GM12891 (cell line): Measurements from ENCODE around the gene CRAMP1.

Experiments
- DNase-seq: peaks from one replicate; pipeline ENCODE4 v3.0.0; 2011; ENCODE audit warnings: low spot score; ENCODE audit not compliant: insufficient read length
- FAIRE-seq: peaks from 2 replicates; lab custom pipeline; 2011; peaks lifted over from hg19 to GRCh38; lab: Jason Lieb, UNC
- PAX5 ChIP-seq: IDR thresholded peaks from 2 replicates; pipeline ENCODE4 v1.6.1; 2011; ENCODE audit warnings: low read length, moderate library complexity, mild to moderate bottlenecking; ENCODE audit not compliant: insufficient read depth, severe bottlenecking
- POLR2A ChIP-seq: IDR thresholded peaks from 2 replicates; pipeline ENCODE4 v1.6.1; 2011; ENCODE audit warnings: low read depth, low read length, control low read depth
- POLR2AphosphoS5 ChIP-seq: IDR thresholded peaks from 2 replicates; pipeline ENCODE4 v1.6.1; 2011; ENCODE audit warnings: low read depth, low read length, control low read depth
- POU2F2 ChIP-seq: IDR thresholded peaks from 2 replicates; pipeline ENCODE4 v1.6.1; 2011; ENCODE audit warnings: low read depth, mild to moderate bottlenecking, control low read depth, low read length, moderate library complexity
- SPI1 ChIP-seq: IDR thresholded peaks from 2 replicates; pipeline ENCODE4 v1.6.1; 2011; ENCODE audit warnings: low read depth, low read length, control low read depth
- TAF1 ChIP-seq: IDR thresholded peaks from 2 replicates; pipeline ENCODE4 v1.6.1; 2011; ENCODE audit warnings: low read depth, low read length, control low read depth

CRAMP1 gene

GRCh38 chr16:1596516-1596915 is 15.6 kb upstream of the CRAMP1 start:
- TF ChIP-seq POLR2A (no peak), POLR2AphosphoS5 (no peak), POU2F2 (no peak), PAX5 (no peak), SPI1 (no peak), TAF1 (no peak)
- DNase-seq (no peak), FAIRE-seq (no peak)

- DNase-seq (no peak), FAIRE-seq (no peak)
- no peak for TF ChIP-seq POU2F2
- no peak for TF ChIP-seq SPI1
- no peak for TF ChIP-seq POLR2AphosphoS5
- no peak for TF ChIP-seq PAX5
- no peak for TF ChIP-seq TAF1
- no peak for TF ChIP-seq POLR2A
These were observed 15.0 kb upstream of the CRAMP1 start for GRCh38 chr16:1597154-1597553.

DNA sequence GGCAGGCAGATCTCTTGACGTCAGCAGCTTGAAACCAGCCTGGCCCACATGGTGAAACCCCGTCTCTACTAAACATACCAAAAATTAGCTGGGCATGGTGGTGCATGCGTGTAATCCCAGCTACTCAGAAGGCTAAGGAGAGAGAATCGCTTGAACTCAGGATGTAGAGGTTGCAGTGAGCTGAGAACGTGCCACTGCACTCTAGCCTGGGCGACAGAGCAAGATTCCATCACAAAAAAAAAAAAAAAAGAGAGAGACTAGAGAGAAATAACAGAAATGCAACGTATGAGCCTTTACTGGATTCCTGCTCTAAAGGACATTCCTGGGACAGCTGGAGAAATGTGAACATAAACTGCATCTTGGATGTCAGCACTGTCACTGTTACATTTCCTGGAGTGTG is 11.1 kb upstream of the CRAMP1 start:
- TF ChIP-seq POU2F2 (no peak), PAX5 (no peak), POLR2A (no peak)
- DNase-seq = no peak
- FAIRE-seq = no peak

DNA sequence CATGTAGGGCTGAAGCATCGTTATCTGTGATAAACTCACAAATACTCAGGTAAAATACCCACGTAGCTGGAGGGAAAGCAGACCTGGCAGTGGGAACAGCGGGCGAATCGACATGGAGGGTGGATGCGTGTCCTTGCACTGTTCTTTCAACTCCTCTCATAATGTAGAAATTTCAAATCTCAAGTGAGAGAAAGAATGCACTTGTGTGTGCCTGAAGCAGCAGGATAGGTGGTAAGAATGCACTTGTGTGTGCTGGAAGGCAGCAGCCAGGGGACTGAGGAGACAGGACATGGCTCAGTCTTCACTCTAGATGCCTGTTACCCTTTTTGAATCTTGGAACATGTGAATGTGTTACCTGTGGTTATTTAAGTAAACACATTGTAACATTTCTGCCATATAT is 10.7 kb upstream of the CRAMP1 start:
- FAIRE-seq = no peak

GRCh38 chr16:1602285-1602684 is 9.9 kb upstream of the CRAMP1 start:
- DNase-seq (no peak), FAIRE-seq (no peak)
- TF ChIP-seq SPI1 = no peak
- no peak for TF ChIP-seq POLR2AphosphoS5
- TF ChIP-seq POLR2A = no peak
- TF ChIP-seq POU2F2 = no peak
- no peak for TF ChIP-seq PAX5
- no peak for TF ChIP-seq TAF1

More for the DNA sequence above, 10.7 kb upstream of the CRAMP1 start:
- TF ChIP-seq PAX5 = no peak
- TF ChIP-seq POU2F2 = no peak
- no peak for TF ChIP-seq TAF1
- TF ChIP-seq POLR2A = no peak
- no peak for DNase-seq

DNA sequence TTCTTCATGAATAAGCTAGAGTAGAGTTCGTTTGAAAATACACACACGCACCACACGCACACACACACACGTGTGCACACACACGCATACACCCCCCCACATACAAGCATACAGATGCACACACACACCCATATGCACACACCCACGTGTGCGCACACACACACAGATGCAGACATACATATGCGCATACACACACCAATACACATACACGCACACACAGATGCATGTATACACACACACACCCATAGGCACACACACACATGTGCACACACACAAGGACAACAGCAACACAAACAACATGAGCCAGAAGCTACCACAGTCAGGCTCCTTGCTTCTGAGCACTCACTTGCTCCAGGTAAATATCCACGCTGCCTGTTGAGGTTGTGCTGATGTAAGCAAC is 5.4 kb upstream of the CRAMP1 start:
- DNase-seq (no peak), FAIRE-seq (peak; percentile 23)
- TF ChIP-seq POLR2A (no peak), POU2F2 (no peak), SPI1 (no peak), PAX5 (no peak), TAF1 (no peak), POLR2AphosphoS5 (no peak)

- DNase-seq = no peak
- no peak for TF ChIP-seq SPI1
- no peak for TF ChIP-seq POLR2A
- no peak for TF ChIP-seq TAF1
- TF ChIP-seq POLR2AphosphoS5 = no peak
- no peak for TF ChIP-seq POU2F2
- no peak for TF ChIP-seq PAX5
- no peak for FAIRE-seq
These were observed 4.2 kb upstream of the CRAMP1 start for GRCh38 chr16:1607971-1608370.

DNA sequence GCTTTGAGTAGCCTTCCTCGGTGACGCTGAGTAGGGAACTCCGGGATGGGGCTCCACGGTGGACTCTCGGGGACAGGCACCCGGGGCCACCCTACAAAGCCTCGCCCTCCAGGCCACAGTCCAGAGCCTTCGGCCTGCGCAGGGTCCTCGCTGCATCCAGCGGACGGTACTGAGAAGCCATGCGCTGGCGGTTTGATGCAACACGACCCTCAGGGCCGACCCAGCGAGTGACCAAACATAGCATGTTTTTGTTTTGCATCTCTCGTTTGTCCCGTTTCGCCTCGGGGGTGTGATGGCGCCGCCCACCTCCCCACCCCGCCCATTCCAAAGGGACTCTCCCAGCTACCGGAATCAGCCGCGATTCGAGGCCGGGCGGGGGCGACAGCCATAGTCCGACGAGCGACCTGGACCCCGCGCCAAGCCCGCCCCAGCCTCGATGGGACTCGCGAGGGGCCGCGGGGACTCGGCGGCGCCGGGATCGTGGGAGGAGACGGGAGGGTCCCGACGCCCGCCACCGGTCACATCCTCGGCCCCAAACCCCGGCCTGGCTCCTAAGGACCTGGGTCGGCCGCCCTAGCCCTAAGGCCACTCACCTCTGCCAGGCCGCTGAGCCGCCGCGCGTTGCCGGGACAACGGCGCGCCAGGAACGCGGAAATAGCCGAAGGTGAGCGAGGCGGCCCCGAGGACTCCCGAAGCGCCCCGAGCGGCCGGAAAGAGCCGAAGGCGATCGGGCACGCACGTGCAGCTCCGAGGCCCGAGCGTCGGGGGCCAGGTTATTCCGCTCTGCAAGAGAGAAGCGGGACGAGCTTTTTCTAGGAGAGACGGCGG is 1.9 kb upstream of the CRAMP1 start:
- DNase-seq (peak; percentile 93), FAIRE-seq (peak; percentile 86)
- no peak for TF ChIP-seq POU2F2
- no peak for TF ChIP-seq PAX5
- no peak for TF ChIP-seq POLR2AphosphoS5
- TF ChIP-seq TAF1 = no peak
- no peak for TF ChIP-seq SPI1
- TF ChIP-seq POLR2A = no peak

- no peak for FAIRE-seq
- no peak for TF ChIP-seq POLR2A
- DNase-seq = no peak
These were observed 1.1 kb upstream of the CRAMP1 start for GRCh38 chr16:1610899-1611632.
